Activated CD4-positive, alpha-beta T cell treated with anti-CD3 and anti-CD28 coated beads, Interleukin-2, amount 50 U/mL, for 48 hours (primary cell): ENCODE results near the gene DALRD3.

ENCODE experiments used
- DNase-seq, 2 experiments: peaks; one replicate each; pipeline ENCODE4 v3.0.0-alpha.2; 2020

Gene DALRD3

DNA sequence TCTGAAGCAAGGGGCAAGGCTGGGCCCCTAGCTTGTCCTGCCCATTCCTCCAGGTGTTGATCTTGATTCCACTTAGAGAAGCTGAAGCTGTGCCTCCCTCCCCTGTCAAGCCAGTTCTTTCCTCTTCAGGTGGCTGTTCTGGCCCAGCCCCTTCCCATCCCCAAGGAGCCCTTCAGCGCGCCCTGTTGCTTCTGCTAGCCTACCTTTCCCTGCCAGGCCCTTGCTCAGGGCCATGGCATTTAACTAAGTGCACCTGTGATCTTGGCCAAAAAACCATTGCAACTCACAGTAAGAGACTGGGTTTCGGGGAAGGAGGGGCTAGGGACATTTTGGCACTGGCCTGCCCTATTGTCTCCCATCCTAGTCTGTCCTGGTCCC, 13.1 kb downstream of the DALRD3 start:
- DNase-seq: no peak

GRCh38 chr3:49004352-49005302, 13.8 kb downstream of the DALRD3 start:
- DNase-seq: no peak

DNA sequence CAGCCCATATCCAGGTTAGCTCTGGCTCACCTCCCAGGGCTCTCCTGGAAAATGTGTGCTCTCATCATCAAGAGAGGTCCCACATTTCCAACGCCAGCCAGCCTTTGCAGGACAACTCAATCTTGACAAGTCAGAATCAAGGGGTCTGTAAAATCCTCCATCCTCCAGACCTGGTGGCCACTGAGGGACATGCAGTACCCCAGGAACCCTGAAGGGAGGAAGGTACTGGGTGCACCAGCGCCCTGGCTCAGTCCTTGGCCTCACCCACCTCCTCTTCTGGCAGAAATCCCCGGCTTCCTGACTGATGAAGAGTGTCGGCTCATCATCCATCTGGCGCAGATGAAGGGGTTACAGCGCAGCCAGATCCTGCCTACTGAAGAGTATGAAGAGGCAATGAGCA, 17.2 kb downstream of the DALRD3 start:
- no peak for DNase-seq

DNA sequence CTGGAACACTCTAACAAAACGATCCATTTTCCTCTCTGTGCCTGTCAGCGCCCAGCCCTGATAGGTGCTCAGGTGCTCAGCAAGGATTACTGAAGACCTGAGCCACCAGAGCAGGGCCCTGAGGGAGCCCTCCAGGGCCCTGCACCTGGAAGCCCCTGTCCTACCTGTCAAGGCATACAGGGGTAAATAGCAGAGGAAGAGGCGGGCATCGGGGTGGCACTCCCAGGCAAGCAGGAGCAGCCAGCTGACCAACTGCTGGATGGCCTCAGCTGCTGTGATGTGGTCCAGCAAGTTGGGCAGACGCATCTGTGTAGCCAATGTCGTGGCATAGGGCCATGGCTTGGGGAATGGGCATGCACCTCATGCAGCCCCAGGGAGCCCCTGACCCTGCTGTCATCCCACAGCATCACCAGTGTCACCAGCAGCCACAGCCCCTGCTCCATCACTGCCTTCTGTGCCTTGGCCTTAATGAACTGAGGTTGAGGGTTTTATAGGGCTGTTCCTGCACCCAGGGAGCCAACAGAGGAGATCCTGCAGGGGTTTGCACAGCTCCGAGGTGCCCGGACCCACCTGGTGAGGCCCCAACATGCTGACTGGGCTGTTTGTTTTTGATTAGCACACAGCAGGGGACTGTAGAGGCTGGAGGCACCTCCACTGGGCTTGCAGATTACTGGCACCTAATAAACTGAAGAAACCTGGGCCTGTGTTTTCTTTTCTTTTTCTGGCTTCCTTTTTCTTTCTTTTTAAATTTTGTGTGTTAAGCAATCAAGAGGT, 19.1 kb downstream of the DALRD3 start:
- no peak for DNase-seq

- no peak for DNase-seq
Observed at GRCh38 chr3:48997714-48998637, 20.4 kb downstream of the DALRD3 start.

DNA sequence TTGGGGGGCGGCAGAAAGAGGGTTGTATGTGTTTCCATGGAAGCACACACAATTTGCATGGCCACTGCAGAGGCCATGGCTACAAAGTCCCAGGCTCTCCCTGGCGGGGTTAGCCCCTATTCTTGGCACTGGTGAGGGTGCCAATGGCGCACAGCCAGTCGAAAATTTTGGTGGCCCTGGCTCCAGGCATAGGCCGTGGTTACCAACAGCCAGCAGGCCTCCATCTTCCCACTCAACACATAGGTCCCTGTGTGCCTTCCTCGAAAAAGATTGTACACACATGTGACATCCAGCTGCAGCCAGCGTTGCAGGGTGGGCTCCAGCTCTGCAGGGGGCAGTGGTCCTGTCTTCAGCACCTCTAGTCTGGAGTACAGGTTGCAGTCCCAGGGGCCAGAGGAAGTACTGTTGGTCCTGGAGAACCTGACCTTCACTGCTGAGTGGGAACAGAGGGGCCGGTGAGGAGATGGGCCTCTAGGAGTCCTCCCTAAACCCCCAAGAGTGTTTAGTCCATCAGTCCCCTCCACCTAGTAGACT, 21.2 kb downstream of the DALRD3 start:
- no peak for DNase-seq

GRCh38 chr3:48996640-48997039, 21.7 kb downstream of the DALRD3 start:
- DNase-seq: no peak

DNA sequence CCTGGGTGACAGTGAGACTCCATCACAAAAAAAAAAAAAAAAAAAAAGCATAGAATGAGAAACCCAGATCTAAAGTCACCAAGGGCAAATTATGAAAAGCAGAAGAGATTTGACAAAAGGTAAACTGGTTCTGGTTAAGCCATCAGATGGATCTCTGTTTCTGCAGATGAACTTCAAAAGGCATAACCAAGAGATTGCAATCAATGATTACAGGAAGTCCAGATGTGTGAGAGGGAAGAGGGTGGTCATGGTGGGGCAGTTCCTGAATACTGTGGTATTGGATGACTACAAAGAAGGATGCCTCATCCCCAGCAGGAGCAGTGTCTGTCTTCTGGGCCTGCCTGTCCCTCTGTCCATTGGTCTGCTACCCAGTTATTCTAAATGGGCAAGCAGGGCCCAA, 24.5 kb downstream of the DALRD3 start:
- no peak for DNase-seq

DNA sequence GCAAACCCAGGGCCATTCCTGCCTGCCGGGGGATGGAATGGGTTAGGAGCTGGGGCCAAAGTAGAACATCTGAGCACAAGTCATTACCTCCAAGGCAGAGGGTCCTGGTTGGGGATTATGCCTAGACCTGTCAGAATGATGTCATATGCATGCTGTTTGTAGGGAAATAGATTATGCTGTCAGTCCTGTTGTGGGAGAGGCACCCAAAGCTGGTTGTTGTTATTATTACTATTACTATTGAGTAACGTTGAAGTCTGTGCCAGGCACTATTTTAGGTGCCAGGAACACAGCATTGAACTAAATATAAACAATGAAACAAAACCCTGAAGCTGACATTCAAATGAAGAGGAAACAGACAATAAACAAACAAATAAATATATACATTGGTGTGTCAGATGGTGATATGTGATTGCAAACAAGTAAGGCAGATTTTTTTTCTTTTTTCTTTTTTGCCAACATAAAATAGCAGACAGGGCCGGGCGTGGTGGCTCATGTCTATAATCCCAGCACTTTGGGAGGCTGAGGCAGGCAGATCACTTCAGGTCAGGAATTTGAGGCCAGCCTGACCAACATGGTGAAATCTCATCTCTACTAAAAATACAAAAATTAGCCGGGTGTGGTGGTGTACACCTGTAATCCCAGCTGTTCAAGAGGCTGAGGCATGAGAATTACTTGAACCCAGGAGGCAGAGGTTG, 26.4 kb downstream of the DALRD3 start:
- no peak for DNase-seq

DNA sequence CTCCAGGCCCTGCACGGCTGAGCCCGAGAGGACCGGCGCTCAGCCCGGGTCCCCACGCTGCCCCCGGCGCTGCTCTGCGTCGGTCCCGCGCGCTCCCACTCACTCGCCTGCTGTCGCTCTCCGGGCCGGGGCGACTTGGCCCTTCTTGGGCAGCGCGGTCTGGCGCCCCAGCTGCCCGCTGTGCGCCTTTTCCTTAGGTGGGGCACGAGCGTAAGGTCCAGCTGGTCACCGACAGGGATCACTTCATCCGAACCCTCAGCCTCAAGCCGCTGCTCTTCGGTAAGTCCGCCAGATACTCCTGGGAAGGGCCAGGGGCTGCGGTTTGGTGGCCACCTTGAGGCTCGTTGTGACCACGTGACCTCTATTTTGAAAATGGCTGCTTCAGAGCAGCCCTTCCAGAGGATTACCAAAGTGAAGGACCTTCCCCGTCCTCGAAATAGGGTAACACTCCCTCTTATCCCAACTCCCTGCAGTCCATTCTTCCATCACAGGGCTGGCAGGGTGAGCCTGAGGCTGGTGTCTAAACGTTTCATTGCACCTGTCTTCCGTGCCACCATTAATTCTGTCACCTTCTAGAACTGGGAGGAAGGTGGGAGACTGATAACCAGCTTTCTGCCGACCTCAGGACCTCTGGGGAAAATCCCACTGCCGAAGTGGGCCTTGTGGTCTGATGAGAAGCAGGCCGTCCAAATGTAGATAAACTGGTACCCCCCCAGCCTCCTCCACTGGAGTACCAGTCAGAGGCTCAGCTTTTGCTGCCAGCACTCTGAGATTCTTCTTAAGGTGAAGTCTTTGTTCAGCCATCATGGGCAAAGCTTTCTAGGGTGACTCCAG, 27.5 kb downstream of the DALRD3 start:
- DNase-seq: peak; percentile 41 to 47

GRCh38 chr3:48989796-48990635, 28.4 kb downstream of the DALRD3 start, which contains the start of gene P4HTM:
P4HTM (plus strand) TSS chr3:48990241; CDS start chr3:48990257, 16 bp downstream.
- peak; percentile 82 to 86 for DNase-seq

DNA sequence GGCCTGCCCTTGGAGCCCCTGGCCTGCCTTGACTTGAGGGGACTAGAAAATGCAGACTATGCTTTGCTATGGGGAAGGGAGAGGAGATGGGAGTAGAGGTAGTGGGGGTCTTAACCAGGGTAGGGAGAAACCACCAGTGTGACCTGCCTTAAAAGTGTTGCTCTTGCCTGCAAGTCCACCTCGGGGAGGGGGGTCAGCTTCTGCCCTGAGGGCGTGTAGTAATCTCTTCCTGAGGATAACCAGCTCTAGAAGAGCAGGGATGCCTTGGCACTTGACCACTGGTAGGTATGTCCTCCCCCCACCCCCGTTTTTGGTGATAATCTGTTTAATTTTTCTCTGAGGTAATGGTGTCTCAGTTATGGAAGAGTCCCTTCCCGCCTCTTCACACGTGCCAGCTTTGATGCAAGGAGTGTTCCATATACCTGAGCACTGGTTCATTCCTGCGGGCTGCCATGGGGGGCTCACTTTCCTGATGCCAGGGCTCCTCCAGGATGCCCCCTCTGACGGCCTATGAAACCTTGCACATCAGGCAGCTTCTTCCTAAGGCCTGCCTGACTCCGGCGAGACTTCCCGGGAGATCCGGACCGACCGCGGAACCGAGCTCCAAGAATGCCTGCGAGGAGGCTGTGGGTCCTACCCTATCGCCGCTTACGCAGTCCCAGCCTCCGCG, 29.1 kb downstream of the DALRD3 start:
- DNase-seq: no peak

DNA sequence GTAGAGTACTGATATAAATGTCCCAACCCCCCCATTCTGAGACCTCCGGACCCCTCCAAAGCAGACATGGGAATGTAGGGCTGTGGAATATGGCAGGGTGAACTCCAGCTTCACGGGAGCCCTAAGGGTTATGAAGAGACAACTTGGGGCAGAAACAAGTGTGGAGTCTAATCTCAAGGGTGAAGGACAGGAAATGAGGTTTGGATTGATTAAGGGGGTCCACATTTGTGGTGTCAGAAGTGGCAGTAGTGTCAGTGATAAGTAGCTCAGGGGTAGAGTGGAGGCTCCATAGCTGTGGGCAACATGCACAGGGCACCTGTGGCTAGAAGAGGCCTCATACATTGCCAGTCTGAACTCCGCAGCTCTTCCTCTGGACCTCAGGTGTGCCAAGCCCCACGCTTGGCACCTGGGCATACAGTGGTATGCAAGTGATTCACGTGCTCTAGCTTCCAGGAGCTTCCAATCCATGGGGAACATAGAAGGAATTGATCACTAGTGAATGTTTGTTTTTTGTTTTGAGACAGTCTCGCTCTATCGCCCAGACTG, 32.5 kb downstream of the DALRD3 start:
- DNase-seq: no peak

DNA sequence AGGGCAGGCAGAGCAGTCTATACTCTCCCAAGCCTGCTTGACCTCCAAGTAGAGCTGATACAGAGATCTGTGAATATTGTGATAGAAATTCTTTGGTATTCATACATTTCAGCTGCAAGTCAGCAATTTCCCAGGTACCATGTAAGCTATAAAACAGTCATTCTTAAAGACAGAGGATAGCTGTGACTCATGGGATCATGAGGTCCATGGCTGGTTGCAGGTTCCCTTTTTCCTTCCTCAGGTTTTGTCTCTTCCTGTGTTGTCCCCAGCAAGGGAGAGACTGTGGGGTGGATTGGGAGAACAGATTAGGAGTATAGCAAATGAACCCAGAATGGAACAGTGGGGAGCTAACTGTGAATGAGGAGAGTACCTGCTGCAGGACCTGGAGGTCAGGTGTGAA, 33.7 kb downstream of the DALRD3 start:
- DNase-seq: no peak

GRCh38 chr3:48983096-48983495, 35.3 kb downstream of the DALRD3 start:
- DNase-seq: no peak

GRCh38 chr3:48982686-48983085, 35.7 kb downstream of the DALRD3 start:
- DNase-seq: no peak

DNA sequence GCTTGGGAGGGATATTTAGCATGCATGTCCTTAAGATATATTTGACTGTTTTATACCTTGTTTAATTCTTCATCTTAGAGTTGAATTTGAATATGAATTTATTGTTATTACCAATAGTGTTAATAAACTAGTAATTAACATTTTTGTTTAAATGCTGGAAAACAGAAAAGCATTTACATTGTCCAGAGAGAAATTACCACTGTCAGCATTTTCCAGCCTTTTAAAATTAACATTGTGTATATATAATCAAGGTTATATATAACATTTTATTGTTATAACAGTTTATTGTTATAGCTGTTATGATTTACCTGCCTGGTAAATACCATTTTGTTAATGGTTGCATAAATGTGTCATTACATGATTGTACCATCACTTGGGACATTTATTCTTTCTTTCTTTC, 36.4 kb downstream of the DALRD3 start:
- no peak for DNase-seq

DNA sequence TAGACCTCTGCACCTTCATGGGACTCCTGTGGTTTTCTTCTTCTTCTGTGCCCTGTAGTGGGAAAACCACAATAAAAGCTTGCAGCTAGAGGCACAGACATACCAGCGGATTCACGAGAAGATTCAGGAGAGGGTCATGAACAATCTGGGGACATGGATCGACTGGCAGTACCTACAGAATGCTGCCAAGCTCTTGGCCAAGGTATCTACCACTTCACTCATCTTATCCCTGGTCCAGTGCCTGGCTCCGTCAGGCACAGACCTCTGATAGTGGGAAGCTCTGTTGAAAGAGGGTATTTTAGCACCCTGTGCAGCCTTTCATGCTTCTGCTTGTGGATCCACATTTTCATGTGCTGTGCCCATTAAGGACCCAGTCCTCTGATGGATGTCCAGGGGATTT, 38.1 kb downstream of the DALRD3 start:
- no peak for DNase-seq

GRCh38 chr3:48979451-48979850, 38.9 kb downstream of the DALRD3 start:
- DNase-seq: no peak
